ENCODE results near the gene B3GNT7.
"Not testable (repeated sequence)": the region's sequence is repeated elsewhere in the genome, so short reads cannot be mapped to it uniquely, and the experiment has no call there.

Gene B3GNT7

GRCh38 chr2:231387904-231388724 lies 7.4 kb upstream of the B3GNT7 start:
- no peak for DNase-seq

GRCh38 chr2:231388725-231389346 lies 6.7 kb upstream of the B3GNT7 start:
- DNase-seq, result no peak

GRCh38 chr2:231390667-231391066 lies 4.8 kb upstream of the B3GNT7 start:
- no peak for DNase-seq

GRCh38 chr2:231391981-231392380 lies 3.5 kb upstream of the B3GNT7 start:
- no peak for DNase-seq

GRCh38 chr2:231392431-231393148 lies 2.9 kb upstream of the B3GNT7 start:
- no peak for DNase-seq

- no peak for DNase-seq
These were observed 2.1 kb upstream of the B3GNT7 start for GRCh38 chr2:231393149-231394131.

GRCh38 chr2:231394211-231395141 lies 1.0 kb upstream of the B3GNT7 start:
- no peak for DNase-seq

GRCh38 chr2:231396058-231396821 lies 730 bp downstream of the B3GNT7 start:
- no peak for DNase-seq

- DNase-seq, result no peak
These were observed 1.8 kb downstream of the B3GNT7 start for GRCh38 chr2:231397011-231397927.

GRCh38 chr2:231397928-231398294 lies 2.4 kb downstream of the B3GNT7 start:
- DNase-seq, result no peak

GRCh38 chr2:231398585-231398984 lies 3.1 kb downstream of the B3GNT7 start:
- DNase-seq, result no peak

GRCh38 chr2:231399046-231399852 lies 3.7 kb downstream of the B3GNT7 start:
- no peak for DNase-seq

GRCh38 chr2:231399853-231400680 lies 4.6 kb downstream of the B3GNT7 start:
- no peak for DNase-seq

GRCh38 chr2:231400681-231401080 lies 5.2 kb downstream of the B3GNT7 start:
- not testable (repeated sequence) for DNase-seq

GRCh38 chr2:231401101-231401500 lies 5.6 kb downstream of the B3GNT7 start:
- not testable (repeated sequence) for DNase-seq

- not testable (repeated sequence) for DNase-seq
These were observed 8.1 kb downstream of the B3GNT7 start for GRCh38 chr2:231403421-231404182.

GRCh38 chr2:231404183-231404578 lies 8.7 kb downstream of the B3GNT7 start:
- DNase-seq, result not testable (repeated sequence)
